Pulmonary artery endothelial cell (primary cell): ENCODE measurements around the gene FLNC. TPM values are rescaled to one million over a fixed set of nuclear protein-coding genes. Genes with fewer than 3 reads are reported as not detected.

Experiments
- DNase-seq: peaks from one replicate; pipeline ENCODE4 v3.0.0-alpha.2; 2011; ENCODE audit warnings: low read depth, low spot score
- total RNA-seq: library from RNA; depleted of rRNA; stranded (reverse); fragments of >200 nt; gene quantifications from 2 replicates; pipeline ENCODE4 v1.2.3, GENCODE V29; 2014

Gene FLNC
- total RNA-seq, 1 donor from 2014 or later = 133 TPM

DNA sequence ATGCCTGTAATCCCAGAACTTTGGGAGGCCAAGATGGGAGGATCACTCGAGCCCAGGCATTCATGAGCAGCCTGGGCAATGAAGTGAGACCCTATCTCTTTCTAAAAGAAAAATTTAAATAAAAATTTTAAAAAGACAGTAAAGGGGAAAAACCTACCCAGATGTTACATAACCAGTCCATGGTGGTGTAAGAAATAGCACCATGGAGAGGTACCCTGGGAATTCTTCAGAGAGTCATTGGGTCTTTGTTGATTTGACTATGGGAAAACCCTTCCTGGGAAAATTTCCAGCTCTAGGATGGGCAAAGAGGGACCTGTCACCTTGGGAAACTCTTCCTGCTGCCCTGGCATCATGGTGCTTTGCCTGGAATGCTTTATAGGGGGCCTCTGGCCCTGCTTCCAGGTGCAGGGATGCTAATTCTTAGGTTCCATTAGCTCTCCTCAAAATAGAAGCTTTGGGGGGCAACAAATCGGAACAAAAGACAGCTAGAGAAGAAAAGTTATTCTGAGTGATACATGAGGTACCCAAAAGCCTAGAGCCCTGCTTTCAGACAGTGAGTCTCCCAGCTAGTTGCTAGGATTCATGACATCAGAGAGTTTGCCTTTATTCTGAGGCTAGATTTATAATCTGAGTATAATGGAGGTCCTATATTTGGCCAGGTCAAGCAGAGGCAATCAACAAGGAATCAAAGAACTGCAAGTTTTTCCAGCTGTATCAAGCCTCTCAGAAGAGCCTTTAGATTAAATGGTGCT lies 28.4 kb upstream of the FLNC start:
- DNase-seq = no peak

GRCh38 chr7:128804484-128804883 lies 25.7 kb upstream of the FLNC start:
- no peak for DNase-seq

DNA sequence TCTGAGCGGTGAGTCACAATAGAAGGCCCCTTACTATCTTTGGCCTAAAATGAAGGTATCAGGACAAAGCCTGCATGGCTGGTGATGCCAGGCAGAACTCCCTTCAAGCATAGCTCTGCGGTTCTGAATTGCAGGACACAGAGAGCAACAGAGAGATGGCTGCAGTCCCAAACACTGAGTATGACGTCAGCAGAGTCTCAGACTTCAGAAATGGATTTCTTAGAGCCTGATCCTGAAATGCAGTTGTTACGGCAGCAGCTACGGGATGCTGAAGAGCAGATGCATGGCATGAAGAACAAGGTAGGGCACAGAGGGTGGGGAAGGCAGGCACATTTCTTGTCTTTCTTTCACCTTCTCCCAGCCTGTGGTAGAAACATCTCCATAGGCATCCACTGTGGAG lies 25.0 kb upstream of the FLNC start:
- DNase-seq = no peak

DNA sequence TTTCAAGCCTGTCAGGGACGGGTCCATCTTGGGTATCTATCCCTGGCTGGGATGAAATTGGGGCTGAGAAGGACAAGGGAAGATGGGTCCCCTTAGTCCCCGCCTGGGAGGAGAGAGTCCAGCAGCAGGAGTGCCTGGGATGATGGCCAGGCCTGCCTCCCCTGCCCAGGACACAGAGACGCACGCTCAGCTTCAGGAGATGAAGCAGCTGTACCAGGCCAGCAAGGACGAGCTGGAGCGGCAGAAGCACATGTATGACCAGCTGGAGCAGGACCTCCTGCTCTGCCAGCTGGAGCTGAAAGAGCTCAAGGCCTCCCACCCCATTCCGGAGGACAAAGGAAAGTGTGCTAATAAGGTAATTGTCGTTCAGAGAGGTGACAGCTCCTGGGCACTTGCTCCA lies 23.0 kb upstream of the FLNC start:
- no peak for DNase-seq

DNA sequence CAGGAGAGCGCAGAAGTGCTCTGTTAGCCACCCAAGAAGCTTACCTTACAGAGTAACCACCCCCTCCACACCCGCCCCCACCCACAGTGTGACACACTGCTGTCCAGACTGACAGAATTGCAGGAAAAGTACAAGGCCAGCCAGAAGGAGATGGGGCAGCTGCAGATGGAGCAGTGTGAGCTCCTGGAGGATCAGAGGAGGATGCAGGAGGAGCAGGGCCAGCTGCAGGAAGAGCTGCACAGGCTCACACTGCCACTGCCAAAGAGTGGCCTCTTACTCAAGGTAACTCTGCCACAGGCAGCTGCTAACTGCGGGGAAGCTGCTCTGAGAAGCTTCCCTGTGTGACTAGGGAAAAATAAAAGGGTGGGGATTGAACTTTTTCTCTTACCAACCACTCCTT lies 20.8 kb upstream of the FLNC start:
- DNase-seq = no peak

DNA sequence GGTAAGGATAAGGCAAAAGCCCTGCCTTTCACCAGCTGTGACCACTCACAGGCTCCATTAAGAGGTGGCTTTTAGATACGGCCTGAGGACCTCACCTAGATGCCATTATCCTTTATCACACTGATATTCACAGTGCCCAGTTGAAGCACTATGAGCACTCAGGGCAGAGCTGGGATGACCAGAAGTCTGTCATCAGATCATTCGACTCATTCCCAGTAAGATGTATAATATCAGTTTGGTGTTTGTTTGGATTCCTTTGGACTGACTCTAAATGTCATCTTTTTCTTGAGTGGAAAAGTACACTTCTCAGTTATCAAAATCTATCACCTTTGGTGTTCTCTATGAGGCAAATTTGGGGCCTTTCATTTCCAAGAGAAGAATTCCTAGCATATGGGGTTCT lies 19.7 kb upstream of the FLNC start:
- DNase-seq = no peak

GRCh38 chr7:128810997-128811396 lies 19.2 kb upstream of the FLNC start:
- no peak for DNase-seq

GRCh38 chr7:128811631-128812430 lies 18.4 kb upstream of the FLNC start:
- no peak for DNase-seq

DNA sequence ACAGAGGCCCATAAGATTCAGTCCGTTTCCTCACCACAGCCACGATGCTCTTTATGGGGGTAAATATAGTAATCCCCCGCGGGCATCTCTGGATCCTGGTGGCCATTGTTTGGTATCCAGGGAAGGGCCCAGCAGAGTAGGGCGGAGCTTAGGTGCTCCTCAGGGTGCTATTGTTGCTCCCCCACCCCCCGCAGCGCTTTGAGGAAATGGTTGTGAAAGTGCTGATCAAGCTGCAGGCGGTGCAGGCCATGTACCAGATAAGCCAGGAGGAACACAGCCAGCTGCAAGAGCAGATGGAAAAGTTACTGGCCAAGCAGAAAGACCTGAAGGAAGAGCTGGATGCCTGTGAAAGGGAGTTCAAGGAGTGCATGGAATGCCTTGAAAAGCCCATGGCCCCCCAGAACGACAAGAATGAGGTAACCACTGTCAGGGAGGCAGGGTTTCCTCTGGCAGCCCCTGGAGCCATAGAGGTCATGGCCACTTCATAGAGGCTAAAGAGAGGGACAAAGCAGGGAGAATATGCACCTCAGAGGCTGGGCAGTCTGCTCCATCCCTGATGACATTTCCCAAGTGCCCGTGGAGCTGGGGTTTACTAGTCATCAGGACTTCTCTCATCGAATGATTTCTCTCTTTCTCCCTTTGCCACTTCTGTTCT lies 17.6 kb upstream of the FLNC start:
- DNase-seq = no peak

DNA sequence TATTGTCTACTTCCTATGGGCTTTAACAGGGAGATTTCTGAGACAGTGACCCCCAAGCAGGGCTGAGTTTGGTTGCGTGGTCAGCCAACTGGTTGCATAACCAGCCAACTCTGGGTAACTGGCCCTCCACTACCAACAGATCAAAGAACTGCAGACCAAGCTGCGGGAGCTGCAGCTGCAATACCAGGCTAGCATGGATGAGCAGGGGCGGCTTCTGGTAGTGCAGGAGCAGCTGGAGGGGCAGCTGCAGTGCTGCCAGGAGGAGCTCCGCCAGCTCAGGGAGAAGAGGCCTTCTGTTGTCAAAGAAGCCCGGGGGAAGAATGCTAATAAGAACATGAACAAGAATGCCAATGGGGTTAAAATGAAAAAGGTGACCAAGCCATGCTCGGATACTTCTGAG lies 15.7 kb upstream of the FLNC start:
- no peak for DNase-seq

- no peak for DNase-seq
These were observed 14.8 kb upstream of the FLNC start for GRCh38 chr7:128815289-128815942.

GRCh38 chr7:128818694-128819093 lies 11.5 kb upstream of the FLNC start:
- DNase-seq = no peak

- no peak for DNase-seq
These were observed 8.5 kb upstream of the FLNC start for GRCh38 chr7:128821724-128822123.

GRCh38 chr7:128826512-128826911 lies 3.7 kb upstream of the FLNC start:
- no peak for DNase-seq

GRCh38 chr7:128826916-128827247 lies 3.3 kb upstream of the FLNC start:
- DNase-seq = no peak

- DNase-seq = no peak
These were observed 2.8 kb upstream of the FLNC start for GRCh38 chr7:128827248-128827958.

DNA sequence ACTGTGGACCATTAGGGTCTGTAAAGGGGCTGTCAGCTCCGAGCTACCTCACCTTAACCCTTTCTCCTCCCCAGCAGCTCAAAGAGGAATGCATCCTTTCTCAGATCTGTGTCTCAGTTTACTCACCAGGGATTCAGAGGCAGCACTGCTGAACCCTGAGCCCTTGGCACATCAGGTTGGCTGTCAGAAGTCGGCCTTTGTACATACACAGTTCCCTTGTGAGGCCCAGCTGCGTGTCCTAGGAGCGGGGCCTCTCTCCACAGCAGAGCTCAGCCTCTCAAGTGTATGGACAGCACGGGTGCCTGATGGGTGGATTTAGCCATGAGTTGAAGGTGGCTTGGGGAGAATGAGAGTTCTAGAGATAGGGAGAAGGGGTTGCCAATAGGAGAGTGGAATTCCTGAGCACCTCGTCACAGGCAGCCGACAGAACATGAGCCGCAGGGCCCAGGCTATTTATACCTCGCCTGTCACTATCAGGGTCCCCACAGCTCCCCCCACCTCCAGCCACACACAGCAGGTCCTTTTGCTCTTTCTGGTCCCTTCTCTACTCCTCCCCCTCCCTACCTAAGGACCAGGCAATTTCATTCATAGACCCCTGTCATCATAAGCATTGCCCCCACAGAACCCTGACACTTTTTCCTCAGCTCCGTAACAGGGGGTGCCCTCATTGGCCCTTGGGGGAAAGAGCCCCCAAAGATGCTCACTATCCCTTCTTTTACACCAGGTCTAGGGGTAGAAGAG lies 2.1 kb upstream of the FLNC start:
- no peak for DNase-seq

GRCh38 chr7:128829391-128830166 lies 627 bp upstream of the FLNC start:
- DNase-seq = no peak

DNA sequence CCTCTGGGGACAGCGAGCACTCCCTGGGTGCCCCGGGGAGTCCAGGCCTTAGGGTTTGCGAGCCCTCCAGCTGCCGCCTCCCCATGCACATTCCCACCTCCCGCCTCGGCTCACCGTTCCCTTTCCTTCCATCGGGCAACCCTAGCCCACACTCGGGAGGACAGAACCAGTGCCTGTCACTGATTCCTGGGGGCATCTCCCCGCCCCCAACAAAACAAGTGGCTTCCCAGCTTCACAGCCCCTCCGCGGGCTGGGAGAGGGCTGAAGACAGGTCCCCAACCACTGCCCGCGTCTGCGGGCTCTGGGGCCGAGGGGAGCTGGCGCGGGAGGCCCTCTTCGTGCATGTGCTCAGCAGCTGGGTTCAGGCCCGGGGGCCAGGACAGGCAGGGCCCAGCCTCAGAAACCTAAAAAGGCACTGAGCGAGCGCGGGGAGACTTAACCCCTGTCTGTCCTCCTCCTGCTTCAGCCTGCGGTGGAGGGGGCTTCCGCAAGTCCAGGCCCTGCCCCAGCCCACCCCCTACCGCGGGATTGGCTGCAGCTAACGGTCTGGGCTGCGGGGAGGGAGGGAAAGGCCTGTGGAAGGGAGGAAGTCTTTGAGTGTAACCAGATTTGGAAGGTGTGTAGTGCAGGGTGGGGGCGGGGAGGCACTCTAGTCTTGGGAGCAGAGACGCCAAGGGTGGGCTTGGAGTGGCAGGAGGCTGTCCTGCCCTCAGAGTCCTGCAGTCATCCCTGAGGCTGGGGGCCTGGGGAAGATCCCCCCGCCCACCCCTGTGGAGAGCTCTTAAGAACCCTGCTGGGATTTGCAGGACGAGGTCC lies 1.2 kb downstream of the FLNC start:
- no peak for DNase-seq
